ENCODE data around the gene VAV1.

GRCh38 chr19:6730941-6731670 is 41.4 kb upstream of the VAV1 start:
- TF ChIP-seq CTCF (IDR thresholded peaks at IDR 0.05 in 2 of 3, conservative IDR thresholded peaks at IDR 0.05 in 1 of 3; ENCODE audit: control insufficient read depth in 2 of 3, extremely low read depth in 1 of 3, insufficient read depth in 1 of 3, low read depth in 3 of 3, low read length in 3 of 3) = no peak
- no peak for TF ChIP-seq EGR1 (IDR thresholded peaks at IDR 0.05; ENCODE audit: borderline replicate concordance in 1 of 2, low read depth in 2 of 2, low read length in 2 of 2)
- no peak for TF ChIP-seq JUND (IDR thresholded peaks at IDR 0.05; ENCODE audit: low read depth, low read length)

Measured in GM12878 (cell line).